GM15510 (cell line): ENCODE results near the gene PDE9A.

ENCODE experiments used
- POLR2A ChIP-seq: IDR thresholded peaks from 3 replicates; pipeline ENCODE4 v1.6.1; 2011; ENCODE audit warnings: borderline replicate concordance; ENCODE audit not compliant: insufficient read length; ENCODE audit errors: extremely low read depth

PDE9A gene

DNA sequence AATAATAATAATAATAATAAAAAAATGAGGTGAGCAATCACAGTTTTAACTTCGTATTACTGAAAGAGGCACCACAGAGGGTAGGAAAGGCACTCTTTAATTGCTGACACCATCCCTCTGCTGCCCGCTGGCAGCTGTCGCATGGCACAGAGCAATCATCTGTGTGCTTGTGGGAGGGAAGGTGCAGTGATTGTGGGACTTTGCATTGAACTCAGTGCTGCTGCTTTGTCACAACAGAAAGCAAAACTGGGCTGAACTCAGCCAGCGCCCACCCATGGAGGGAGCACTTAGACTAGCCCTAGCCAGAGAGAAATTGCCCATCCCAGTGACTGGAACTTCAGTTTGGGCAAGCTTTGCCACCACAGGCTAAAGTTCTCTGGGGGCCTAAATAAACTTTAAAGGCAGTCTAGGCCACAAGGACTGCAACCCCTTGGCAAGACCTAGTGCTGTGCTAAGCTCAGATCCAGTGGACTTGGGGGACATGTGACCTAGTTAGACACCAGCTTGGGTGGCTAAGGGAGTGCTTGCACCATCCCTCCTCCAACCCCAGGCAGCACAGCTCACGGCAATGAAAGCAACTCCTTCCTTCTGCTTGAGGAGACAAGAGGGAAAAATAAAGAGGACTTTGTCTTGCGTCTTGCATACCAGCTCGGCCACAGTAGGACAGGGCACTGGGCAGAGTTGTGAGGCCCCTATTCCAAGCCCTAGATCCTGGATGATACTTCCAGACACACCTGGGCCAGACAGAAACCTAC lies 166.6 kb downstream of the PDE9A start:
- TF ChIP-seq POLR2A, result no peak

DNA sequence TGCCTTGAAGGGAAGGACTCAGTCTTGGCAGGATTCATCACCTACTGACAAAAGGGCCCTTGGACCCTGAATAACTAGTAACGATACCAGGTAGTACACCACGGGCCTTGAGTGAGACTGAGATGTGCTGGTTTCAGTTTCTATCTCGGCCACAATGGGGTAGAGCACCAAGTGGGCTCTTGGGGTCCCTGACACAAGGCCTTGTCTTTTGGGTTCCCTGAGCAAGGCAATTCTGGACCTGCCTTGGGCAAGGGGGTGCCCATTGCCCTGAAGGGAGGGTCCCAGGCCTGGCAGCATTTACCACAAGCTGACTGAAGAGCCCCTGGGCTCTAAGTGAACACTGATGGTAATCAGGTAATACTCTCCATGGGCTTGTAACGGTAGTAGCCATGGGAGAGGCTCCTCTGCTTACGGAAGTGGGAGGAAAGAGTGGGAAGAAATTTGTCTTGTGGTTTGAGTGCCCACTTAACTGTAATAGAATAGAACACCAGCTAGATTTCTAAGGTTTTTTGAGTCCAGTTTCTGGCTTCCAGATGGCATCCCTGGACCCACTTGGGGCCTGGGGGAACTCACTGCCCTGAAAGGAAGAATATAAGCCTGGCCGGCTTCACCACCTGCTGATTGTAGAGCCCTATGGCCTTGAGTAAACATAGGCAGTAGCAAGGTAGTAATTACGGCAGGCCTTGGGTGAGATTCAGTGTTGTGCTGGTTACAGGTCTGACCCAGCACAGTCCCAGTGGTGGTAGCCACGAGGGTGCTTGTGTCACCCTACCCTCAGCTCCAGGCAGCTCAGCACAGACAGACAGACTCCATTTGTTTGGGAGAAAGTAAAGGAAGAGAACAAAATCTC lies 167.4 kb downstream of the PDE9A start:
- no peak for TF ChIP-seq POLR2A
